GM12878 (cell line): ENCODE data around the gene ZMYND15. TPM values are rescaled to one million over a fixed set of nuclear protein-coding genes. Genes with fewer than 3 reads are reported as not detected.

Source experiments
- ASH2L ChIP-seq: fragments of 300-600, 200-600 bp; sonication (generic); IDR thresholded peaks from 2 replicates; pipeline ENCODE4 v1.6.1; 2017; ENCODE audit warnings: low read depth, mild to moderate bottlenecking, borderline replicate concordance
- ATF7 ChIP-seq: fragments of 450-650 bp; IDR thresholded peaks from 2 replicates; pipeline ENCODE4 v1.6.1; 2016; ENCODE audit warnings: low read depth, mild to moderate bottlenecking
- BACH1 ChIP-seq: fragments of 450-650 bp; IDR thresholded peaks from 2 replicates; pipeline ENCODE4 v1.6.1; 2017; ENCODE audit warnings: mild to moderate bottlenecking, borderline replicate concordance
- BCL3 ChIP-seq: IDR thresholded peaks from 2 replicates; pipeline ENCODE4 v1.6.1; 2011; ENCODE audit warnings: borderline replicate concordance, low read depth, mild to moderate bottlenecking, moderate library complexity, low read length; ENCODE audit not compliant: insufficient read depth, poor library complexity, severe bottlenecking
- CHD4 ChIP-seq: fragments of 200-600 bp; sonication (generic); IDR thresholded peaks from 2 replicates; pipeline ENCODE4 v1.6.1; 2016; ENCODE audit warnings: mild to moderate bottlenecking
- E2F8 ChIP-seq: fragments of 450-650 bp; IDR thresholded peaks from 2 replicates; pipeline ENCODE4 v1.6.1; 2018; ENCODE audit warnings: mild to moderate bottlenecking, low read depth, moderate library complexity; ENCODE audit not compliant: partially characterized antibody
- GATAD2B ChIP-seq: fragments of 450-650 bp; conservative IDR thresholded peaks from 2 replicates; pipeline ENCODE4 v1.6.1; 2017; ENCODE audit warnings: low read depth, mild to moderate bottlenecking, moderate library complexity
- IKZF1 ChIP-seq: fragments of 450-650 bp; conservative IDR thresholded peaks from 2 replicates; pipeline ENCODE4 v1.6.1; 2017; ENCODE audit warnings: antibody characterized with exemption, mild to moderate bottlenecking
- JUNB ChIP-seq: IDR thresholded peaks from 2 replicates; pipeline ENCODE4 v1.6.1; 2016; ENCODE audit warnings: antibody characterized with exemption, mild to moderate bottlenecking
- MEF2A ChIP-seq: IDR thresholded peaks from 2 replicates; pipeline ENCODE4 v1.6.1; 2011; ENCODE audit warnings: low read depth, mild to moderate bottlenecking, low read length, moderate library complexity; ENCODE audit not compliant: insufficient read depth
- MYC ChIP-seq: IDR thresholded peaks from 2 replicates; pipeline ENCODE4 v1.6.1; 2011; ENCODE audit warnings: mild to moderate bottlenecking, low read length, moderate library complexity, inconsistent platforms; ENCODE audit not compliant: insufficient read depth, insufficient replicate concordance, insufficient read length, severe bottlenecking
- NKRF ChIP-seq: fragments of 450-650 bp; conservative IDR thresholded peaks from 2 replicates; pipeline ENCODE4 v1.6.1; 2017; ENCODE audit warnings: mild to moderate bottlenecking, moderate library complexity
- POLR2A ChIP-seq: IDR thresholded peaks from 2 replicates; pipeline ENCODE4 v1.6.1; 2011; ENCODE audit warnings: low read depth, mild to moderate bottlenecking, low read length
- POLR2AphosphoS2 ChIP-seq: IDR thresholded peaks from 2 replicates; pipeline ENCODE4 v1.6.1; 2011; ENCODE audit warnings: low read depth, mild to moderate bottlenecking, low read length, improper control_type of control experiment, moderate library complexity
- RFX5 ChIP-seq: IDR thresholded peaks from 2 replicates; pipeline ENCODE4 v1.6.1; 2011; ENCODE audit warnings: low read depth, low read length, improper control_type of control experiment
- SUPT20H ChIP-seq: IDR thresholded peaks from 2 replicates; pipeline ENCODE4 v1.6.1; 2011; ENCODE audit warnings: low read depth, mild to moderate bottlenecking, low read length, moderate library complexity, borderline replicate concordance; ENCODE audit not compliant: control insufficient read depth
- TCF3 ChIP-seq: IDR thresholded peaks from 2 replicates; pipeline ENCODE4 v1.6.1; 2012; ENCODE audit warnings: low read depth, mild to moderate bottlenecking, low read length, borderline replicate concordance; ENCODE audit not compliant: insufficient read depth
- TCF7 ChIP-seq: IDR thresholded peaks from 2 replicates; pipeline ENCODE4 v1.6.1; 2014; ENCODE audit warnings: antibody characterized with exemption, borderline replicate concordance
- USF1 ChIP-seq: IDR thresholded peaks from 2 replicates; pipeline ENCODE4 v1.6.1; 2011; ENCODE audit warnings: borderline replicate concordance, low read depth, mild to moderate bottlenecking, moderate library complexity, mixed read lengths, low read length; ENCODE audit not compliant: insufficient read depth; ENCODE audit errors: extremely low read length
- ZNF687 ChIP-seq: fragments of 450-650 bp; IDR thresholded peaks from 2 replicates; pipeline ENCODE4 v1.6.1; 2017; ENCODE audit warnings: mild to moderate bottlenecking, moderate library complexity
- polyA plus RNA-seq, 11 experiments: library from polyadenylated mRNA; depleted of rRNA in 4 of 11; unstranded in 6 of 11; stranded (reverse) in 5 of 11; fragments of >200 nt; fragmentation: Nextera tagmentation in 4 of 11; fragmentation: Illumina TruSeq in 1 of 11; extraction: Ambion mirVana in 4 of 11; extraction: Trizol in 1 of 11; gene quantifications; 1 replicate in 1 of 11; 2 replicates in 10 of 11; pipeline versions ENCODE4 v1.2.1 to v1.2.3, GENCODE V29; 2011 to 2016; ENCODE audit warnings: inconsistent platforms in 2 of 11, missing spikeins in 2 of 11, low read depth in 1 of 11
- total RNA-seq, 4 experiments: library from RNA; depleted of rRNA in 3 of 4; stranded (reverse); fragments of >200 nt in 3 of 4; fragmentation: Illumina TruSeq in 1 of 4; extraction: Trizol in 1 of 4; gene quantifications; 2 replicates each; pipeline versions ENCODE4 v1.2.1 to v1.2.3, GENCODE V29; 2013 to 2021

The ZMYND15 gene
- total and polyA plus RNA-seq, 10 of the 15 experiments (the other 5 are each of a cell fraction or from before 2014, with no cell fraction given): 0.03 to 0.17 (median 0.06) TPM; not detected in 4

- TF ChIP-seq ZNF687: no peak
- TF ChIP-seq MYC: no peak
- TF ChIP-seq TCF7: no peak
- TF ChIP-seq GATAD2B: no peak
- peak; percentile 39 for TF ChIP-seq ATF7
- no peak for TF ChIP-seq POLR2AphosphoS2
- TF ChIP-seq ASH2L: no peak
- no peak for TF ChIP-seq IKZF1
- no peak for TF ChIP-seq POLR2A
- TF ChIP-seq E2F8: no peak
- TF ChIP-seq NKRF: no peak
- TF ChIP-seq JUNB: peak; percentile 72; the same call in 1 of the 2 replicates
- TF ChIP-seq BACH1: no peak
- TF ChIP-seq TCF3: no peak
- TF ChIP-seq USF1: no peak
- TF ChIP-seq CHD4: no peak
- no peak for TF ChIP-seq SUPT20H
- no peak for TF ChIP-seq MEF2A
- no peak for TF ChIP-seq RFX5
- TF ChIP-seq BCL3: no peak
These were observed 43.2 kb upstream of the ZMYND15 start (continued) for GRCh38 chr17:4696437-4696805.
